Measurements from ENCODE around the gene ATAD3A.
"Not testable (repeated sequence)": the region's sequence is repeated elsewhere in the genome, so short reads cannot be mapped to it uniquely, and the experiment has no call there.

The ATAD3A gene

GRCh38 chr1:1511533-1512285 is at the start of gene ATAD3A:
ATAD3A (plus strand) TSS chr1:1512162; CDS start chr1:1512269, 107 bp downstream.
- DNase-seq (ENCODE audit: low read depth) = peak; percentile 99

- no peak for DNase-seq (ENCODE audit: low read depth)
These were observed 49.5 kb upstream of the ATAD3A start for GRCh38 chr1:1462318-1462966.

GRCh38 chr1:1463312-1463711 is 48.6 kb upstream of the ATAD3A start:
- no peak for DNase-seq (ENCODE audit: low read depth)

- DNase-seq (ENCODE audit: low read depth) = not testable (repeated sequence)
These were observed 43.6 kb upstream of the ATAD3A start for GRCh38 chr1:1468196-1468985.

GRCh38 chr1:1470626-1471388 is 41.2 kb upstream of the ATAD3A start:
- no peak for DNase-seq (ENCODE audit: low read depth)

- DNase-seq (ENCODE audit: low read depth) = peak; percentile 94
These were observed 40.4 kb upstream of the ATAD3A start, which contains the start of gene ATAD3B for GRCh38 chr1:1471389-1472052. ATAD3B (plus strand) TSS chr1:1471765; CDS start chr1:1471885, 120 bp downstream.

- peak; percentile 20 for DNase-seq (ENCODE audit: low read depth)
These were observed 39.7 kb upstream of the ATAD3A start for GRCh38 chr1:1472053-1472876.

GRCh38 chr1:1476011-1476410 is 36.0 kb upstream of the ATAD3A start:
- not testable (repeated sequence) for DNase-seq (ENCODE audit: low read depth)

GRCh38 chr1:1477206-1477605 is 34.8 kb upstream of the ATAD3A start:
- no peak for DNase-seq (ENCODE audit: low read depth)

- no peak for DNase-seq (ENCODE audit: low read depth)
These were observed 32.1 kb upstream of the ATAD3A start for GRCh38 chr1:1479547-1480487.

GRCh38 chr1:1480488-1480867 is 31.5 kb upstream of the ATAD3A start:
- not testable (repeated sequence) for DNase-seq (ENCODE audit: low read depth)

- DNase-seq (ENCODE audit: low read depth) = not testable (repeated sequence)
These were observed 30.2 kb upstream of the ATAD3A start for GRCh38 chr1:1481811-1482210.

- DNase-seq (ENCODE audit: low read depth) = no peak
These were observed 29.1 kb upstream of the ATAD3A start for GRCh38 chr1:1482856-1483255.

GRCh38 chr1:1483714-1484113 is 28.2 kb upstream of the ATAD3A start:
- DNase-seq (ENCODE audit: low read depth) = no peak

GRCh38 chr1:1484976-1485750 is 26.8 kb upstream of the ATAD3A start:
- DNase-seq (ENCODE audit: low read depth) = not testable (repeated sequence)

GRCh38 chr1:1485755-1486317 is 26.1 kb upstream of the ATAD3A start:
- DNase-seq (ENCODE audit: low read depth) = not testable (repeated sequence)

GRCh38 chr1:1487701-1488100 is 24.3 kb upstream of the ATAD3A start:
- no peak for DNase-seq (ENCODE audit: low read depth)

- no peak for DNase-seq (ENCODE audit: low read depth)
These were observed 22.7 kb upstream of the ATAD3A start for GRCh38 chr1:1489231-1489630.

Data from iris pigment epithelial cell (primary cell).